SW 1271 (cell line): ENCODE results near the gene SH3PXD2A.
"Not testable (repeated sequence)": the region's sequence is repeated elsewhere in the genome, so short reads cannot be mapped to it uniquely, and the experiment has no call there.

ENCODE experiments used
- DNase-seq, 2 experiments: peaks; one replicate each; lab custom pipeline; 2025; lab: John Stamatoyannopoulos, UW

The SH3PXD2A gene

GRCh38 chr10:103619424-103620351 is 235.7 kb downstream of the SH3PXD2A start:
- DNase-seq: no peak

GRCh38 chr10:103618575-103619423 is 236.6 kb downstream of the SH3PXD2A start:
- DNase-seq: no peak

- DNase-seq: no peak
These were observed 237.6 kb downstream of the SH3PXD2A start for GRCh38 chr10:103617602-103618385.

DNA sequence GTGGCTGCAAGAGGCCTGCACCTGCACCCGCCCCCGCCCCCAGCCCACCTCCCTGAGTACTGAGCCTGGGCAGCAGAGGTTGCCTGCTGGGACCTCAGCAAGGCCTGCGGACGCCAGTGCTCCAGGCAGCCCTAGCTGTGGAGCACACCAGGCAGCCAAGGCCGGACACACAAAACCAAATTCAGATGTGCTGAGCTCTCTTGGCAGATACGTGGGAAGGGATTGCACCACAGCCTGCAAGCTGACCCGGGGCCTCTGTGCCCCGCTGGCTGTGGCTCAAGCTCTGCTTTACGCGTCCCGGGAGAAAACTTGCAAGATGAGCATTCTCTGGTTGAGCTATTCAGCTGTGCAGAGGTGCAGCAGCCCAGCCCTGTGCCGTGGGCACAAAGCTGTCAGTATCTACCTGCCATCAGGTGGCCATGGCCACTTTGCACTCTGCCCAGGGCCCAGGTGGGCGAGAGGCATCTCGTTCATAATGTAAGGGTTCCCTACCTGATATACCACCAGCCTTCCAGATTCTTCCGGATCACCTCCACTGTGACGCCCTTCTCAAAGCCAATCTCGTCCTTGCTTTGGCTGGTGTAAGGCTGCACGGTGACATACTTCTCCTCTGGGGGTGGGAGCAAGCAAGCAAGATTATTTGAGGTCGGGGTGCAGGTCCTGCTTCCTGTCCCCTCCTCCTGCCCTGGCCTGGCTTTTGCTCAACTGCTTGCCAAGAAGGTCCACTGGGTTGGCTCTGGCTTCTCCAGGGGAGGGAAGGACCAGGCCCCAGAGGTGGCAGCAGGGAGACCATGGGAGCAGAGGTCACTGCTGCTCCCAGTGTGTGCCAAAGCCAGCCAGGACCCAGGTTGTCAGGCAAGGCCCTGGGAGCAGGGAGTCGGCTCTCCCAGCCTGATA is 238.4 kb downstream of the SH3PXD2A start:
- no peak for DNase-seq

GRCh38 chr10:103614306-103615158 is 240.8 kb downstream of the SH3PXD2A start:
- DNase-seq: no peak

DNA sequence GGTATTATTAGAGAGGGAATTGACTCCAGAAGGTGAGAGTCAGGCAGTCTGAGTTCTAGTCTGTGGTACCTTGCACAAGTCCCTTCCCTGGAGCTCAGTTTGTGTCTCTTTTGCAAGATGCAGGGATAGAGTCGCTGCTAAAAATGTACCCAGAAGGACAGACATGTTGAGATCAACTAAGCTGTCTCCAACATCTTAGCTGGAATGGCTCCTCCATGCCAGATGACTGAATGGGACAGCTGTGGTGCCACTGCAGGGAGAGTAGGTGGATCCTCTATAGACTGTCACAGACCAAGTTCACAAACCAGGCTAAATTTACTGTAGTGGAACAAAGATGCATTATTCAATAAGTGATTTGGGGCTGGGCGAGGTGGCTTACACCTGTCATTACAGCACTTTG is 241.8 kb downstream of the SH3PXD2A start:
- DNase-seq: no peak

GRCh38 chr10:103612462-103613365 is 242.7 kb downstream of the SH3PXD2A start:
- no peak for DNase-seq

GRCh38 chr10:103610921-103611511 is 244.4 kb downstream of the SH3PXD2A start:
- DNase-seq: no peak

- DNase-seq: no peak
These were observed 245.3 kb downstream of the SH3PXD2A start for GRCh38 chr10:103610083-103610472.

GRCh38 chr10:103609231-103610082 is 245.9 kb downstream of the SH3PXD2A start:
- no peak for DNase-seq

- not testable (repeated sequence) for DNase-seq
These were observed 247.3 kb downstream of the SH3PXD2A start for GRCh38 chr10:103608056-103608455.

DNA sequence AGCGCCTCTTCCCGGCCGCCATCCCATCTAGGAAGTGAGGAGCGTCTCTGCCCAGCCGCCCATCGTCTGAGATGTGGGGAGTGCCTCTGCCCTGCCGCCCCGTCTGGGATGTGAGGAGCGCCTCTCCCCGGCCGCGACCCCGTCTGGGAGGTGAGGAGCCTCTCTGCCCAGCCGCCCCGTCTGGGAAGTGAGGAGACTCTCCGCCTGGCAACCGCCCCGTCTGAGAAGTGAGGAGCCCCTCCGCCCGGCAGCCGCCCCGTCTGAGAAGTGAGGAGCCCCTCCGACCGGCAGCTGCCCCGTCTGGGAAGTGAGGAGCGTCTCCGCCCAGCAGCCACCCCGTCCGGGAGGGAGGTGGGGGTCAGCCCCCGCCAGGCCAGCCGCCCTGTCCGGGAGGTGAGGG is 248.3 kb downstream of the SH3PXD2A start:
- DNase-seq: not testable (repeated sequence)

DNA sequence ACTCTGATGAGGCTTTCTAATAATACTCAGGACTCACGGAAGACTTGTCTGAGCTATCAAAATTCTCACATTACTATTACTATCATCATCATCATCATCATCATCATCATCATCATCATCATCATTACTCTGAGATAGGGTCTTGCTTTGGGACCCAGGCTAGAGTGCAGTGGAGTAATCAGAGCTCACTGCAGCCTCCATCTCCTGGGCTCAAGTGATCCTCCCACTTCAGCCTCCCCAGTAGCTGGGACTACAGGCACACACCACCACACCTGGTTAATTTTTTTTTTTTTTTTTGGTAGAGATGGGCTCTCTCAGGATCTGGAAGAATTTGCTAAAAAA is 249.3 kb downstream of the SH3PXD2A start:
- not testable (repeated sequence) for DNase-seq

- DNase-seq: no peak
These were observed 249.8 kb downstream of the SH3PXD2A start for GRCh38 chr10:103605359-103606096.

DNA sequence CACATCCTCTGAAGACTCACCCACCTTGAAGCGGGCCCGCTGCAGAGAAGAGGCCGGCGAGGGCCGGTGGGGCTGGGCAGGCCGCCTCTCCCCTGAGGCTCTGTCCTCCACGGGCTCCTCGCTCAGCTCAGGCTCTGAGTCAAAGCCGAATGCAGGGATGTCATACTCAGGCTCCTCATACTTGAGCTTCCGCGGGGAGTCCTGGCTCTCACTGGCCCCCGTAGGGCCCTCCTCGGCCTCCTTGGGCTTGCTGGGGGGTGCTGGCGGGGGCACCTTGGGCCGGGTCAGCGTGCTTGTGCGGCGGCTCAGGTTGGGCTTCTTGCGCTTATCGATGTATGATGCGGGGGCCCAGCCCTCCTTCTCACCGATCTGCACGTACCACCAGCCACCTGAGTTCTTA is 252.0 kb downstream of the SH3PXD2A start:
- no peak for DNase-seq

DNA sequence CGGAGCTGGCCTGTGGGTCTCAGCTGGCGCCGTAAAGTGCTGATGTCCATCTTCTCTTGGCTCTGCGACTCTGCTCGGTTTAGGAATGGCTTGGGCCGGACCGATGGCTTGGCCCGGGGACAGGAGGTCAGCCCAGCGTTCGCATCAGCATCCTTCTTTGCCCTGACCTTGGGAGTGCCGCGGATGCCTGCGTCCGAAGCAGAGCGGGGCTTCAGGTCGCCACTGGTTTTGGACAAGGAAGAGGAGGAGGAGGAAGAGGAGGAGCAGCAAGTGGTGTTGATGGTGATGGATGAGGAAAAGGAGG is 252.6 kb downstream of the SH3PXD2A start:
- DNase-seq: no peak
